ENCODE data around the gene SUN5. TPM values are rescaled to one million over a fixed set of nuclear protein-coding genes. Genes with fewer than 3 reads are reported as not detected.

SUN5 gene
- total RNA-seq, 1 experiment from 2014 or later, result not detected

DNA sequence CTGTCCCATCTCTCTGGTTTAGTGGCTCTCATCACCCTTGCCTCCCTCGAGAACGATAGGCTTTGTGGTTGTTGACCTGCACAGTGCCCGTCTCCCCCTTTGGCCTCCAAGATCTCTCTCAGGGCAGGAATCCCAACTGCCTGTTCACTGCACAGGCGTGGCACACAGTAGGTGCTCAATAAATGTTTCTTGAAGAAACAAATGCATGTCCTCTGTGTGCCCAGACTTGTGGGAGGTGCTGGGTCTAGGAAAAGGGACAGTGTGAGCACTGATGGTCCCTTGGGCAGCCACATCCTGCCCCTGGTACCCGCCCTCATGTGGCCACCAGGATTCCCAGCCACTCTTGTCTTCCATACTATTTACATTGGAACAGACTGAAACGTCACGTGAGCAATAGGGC lies 24.6 kb upstream of the SUN5 start:
- Histone ChIP-seq H3K4me3 (ENCODE audit: low read length) (no peak overlapping the region), H3K9me3 (ENCODE audit: low read length) (no peaks in the 10 kb centered on the region), H4K20me1 (ENCODE audit: insufficient read depth, low read depth, low read length) (no peaks in the 10 kb centered on the region), H3K9ac (ENCODE audit: low read length) (no peak overlapping the region), H2AFZ (ENCODE audit: low read length) (no peak overlapping the region), H3K4me1 (ENCODE audit: low read length) (no peaks in the 10 kb centered on the region), H3K9me2 (replicated peaks; ENCODE audit: insufficient read depth, low read length) (no peaks in the 10 kb centered on the region), H3K79me2 (ENCODE audit: low read length) (no peaks in the 10 kb centered on the region), H3K4me2 (ENCODE audit: low read depth, low read length, poor library complexity, severe bottlenecking) (no peak overlapping the region), H3K27ac (ENCODE audit: low read length) (no peak overlapping the region), H3K36me3 (ENCODE audit: insufficient read depth, low read length) (no peaks in the 10 kb centered on the region), H3K27me3 (ENCODE audit: low read length) (no peaks in the 10 kb centered on the region)
- DNase-seq, result no peak

GRCh38 chr20:33027769-33028751 lies 23.8 kb upstream of the SUN5 start:
- no peaks in the 10 kb centered on the region for H3K36me3 ChIP-seq (ENCODE audit: insufficient read depth, low read length)
- H3K9me3 ChIP-seq (ENCODE audit: low read length), result no peaks in the 10 kb centered on the region
- H3K27me3 ChIP-seq (ENCODE audit: low read length), result no peaks in the 10 kb centered on the region
- DNase-seq, result no peak
- H3K9me2 ChIP-seq (replicated peaks; ENCODE audit: insufficient read depth, low read length), result no peaks in the 10 kb centered on the region
- H3K4me1 ChIP-seq (ENCODE audit: low read length), result no peaks in the 10 kb centered on the region
- no peak overlapping the region for H3K9ac ChIP-seq (ENCODE audit: low read length)
- no peaks in the 10 kb centered on the region for H4K20me1 ChIP-seq (ENCODE audit: insufficient read depth, low read depth, low read length)
- no peak overlapping the region for H2AFZ ChIP-seq (ENCODE audit: low read length)
- H3K27ac ChIP-seq (ENCODE audit: low read length), result no peak overlapping the region
- H3K4me2 ChIP-seq (ENCODE audit: low read depth, low read length, poor library complexity, severe bottlenecking), result no peak overlapping the region
- no peak overlapping the region for H3K4me3 ChIP-seq (ENCODE audit: low read length)
- H3K79me2 ChIP-seq (ENCODE audit: low read length), result no peaks in the 10 kb centered on the region

DNA sequence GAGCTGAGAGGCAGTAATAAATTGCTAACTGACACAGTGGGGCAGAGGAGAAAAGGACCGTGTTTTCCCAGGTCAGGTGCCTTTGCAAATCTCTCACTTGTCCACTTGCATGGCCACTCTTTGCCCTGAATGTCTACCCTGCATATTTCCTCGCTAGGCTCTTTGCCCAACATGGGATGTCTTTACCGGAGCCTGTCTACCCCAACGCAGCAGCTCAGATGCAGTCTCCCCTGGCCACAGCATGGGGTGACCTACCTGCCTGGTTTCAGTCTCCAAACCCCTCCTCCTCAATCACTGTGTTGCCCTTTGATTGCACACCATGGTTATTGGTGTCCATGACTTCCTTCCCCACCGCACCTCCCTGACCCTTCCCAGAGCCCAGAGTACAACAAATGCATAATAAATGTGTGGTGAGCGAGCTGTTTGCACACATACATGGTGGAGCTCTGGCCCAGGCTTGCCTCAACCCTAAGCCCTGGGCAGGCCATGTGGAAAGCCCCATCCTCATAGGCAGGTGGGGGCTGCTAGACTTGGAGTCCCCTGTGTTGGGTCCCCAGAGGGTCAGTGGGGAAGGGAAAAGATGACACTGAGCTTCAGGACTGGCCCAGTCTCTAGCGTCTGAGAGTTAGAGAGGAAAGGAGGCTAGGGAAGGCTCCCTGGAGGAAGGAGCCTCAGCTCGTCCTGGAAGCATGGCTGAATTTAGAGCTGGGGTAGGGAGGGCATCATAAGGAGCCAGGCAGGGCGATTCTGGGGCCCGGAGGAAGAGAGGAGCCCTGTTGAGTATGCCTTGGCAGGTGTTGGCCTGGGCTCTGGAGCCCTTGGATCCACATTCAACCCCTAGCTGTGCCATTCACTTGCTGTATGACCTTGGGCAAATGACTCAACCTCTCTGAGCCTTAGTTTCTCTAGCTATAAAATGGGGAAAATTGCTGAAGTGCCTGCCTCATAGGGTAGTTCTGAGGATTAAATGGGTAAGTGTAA lies 22.8 kb upstream of the SUN5 start:
- no peak overlapping the region for H2AFZ ChIP-seq (ENCODE audit: low read length)
- no peaks in the 10 kb centered on the region for H3K79me2 ChIP-seq (ENCODE audit: low read length)
- H3K4me1 ChIP-seq (ENCODE audit: low read length), result no peaks in the 10 kb centered on the region
- H3K4me3 ChIP-seq (ENCODE audit: low read length), result no peak overlapping the region
- H3K4me2 ChIP-seq (ENCODE audit: low read depth, low read length, poor library complexity, severe bottlenecking), result no peak overlapping the region
- no peaks in the 10 kb centered on the region for H3K27me3 ChIP-seq (ENCODE audit: low read length)
- no peak overlapping the region for H3K27ac ChIP-seq (ENCODE audit: low read length)
- no peaks in the 10 kb centered on the region for H3K9me3 ChIP-seq (ENCODE audit: low read length)
- H4K20me1 ChIP-seq (ENCODE audit: insufficient read depth, low read depth, low read length), result no peaks in the 10 kb centered on the region
- H3K9me2 ChIP-seq (replicated peaks; ENCODE audit: insufficient read depth, low read length), result no peaks in the 10 kb centered on the region
- no peaks in the 10 kb centered on the region for H3K36me3 ChIP-seq (ENCODE audit: insufficient read depth, low read length)
- no peak overlapping the region for H3K9ac ChIP-seq (ENCODE audit: low read length)
- DNase-seq, result no peak

- Histone ChIP-seq H2AFZ (ENCODE audit: low read length) (no peak overlapping the region), H3K9ac (ENCODE audit: low read length) (no peak overlapping the region), H3K79me2 (ENCODE audit: low read length) (no peaks in the 10 kb centered on the region), H3K4me2 (ENCODE audit: low read depth, low read length, poor library complexity, severe bottlenecking) (no peak overlapping the region), H3K27me3 (ENCODE audit: low read length) (no peaks in the 10 kb centered on the region), H3K27ac (ENCODE audit: low read length) (no peak overlapping the region), H3K4me1 (ENCODE audit: low read length) (no peaks in the 10 kb centered on the region), H3K9me2 (replicated peaks; ENCODE audit: insufficient read depth, low read length) (no peaks in the 10 kb centered on the region), H3K4me3 (ENCODE audit: low read length) (no peak overlapping the region), H3K36me3 (ENCODE audit: insufficient read depth, low read length) (no peaks in the 10 kb centered on the region), H3K9me3 (ENCODE audit: low read length) (no peaks in the 10 kb centered on the region), H4K20me1 (ENCODE audit: insufficient read depth, low read depth, low read length) (no peaks in the 10 kb centered on the region)
- DNase-seq, result no peak
Observed at GRCh38 chr20:33026072-33026778, 22.0 kb upstream of the SUN5 start.

DNA sequence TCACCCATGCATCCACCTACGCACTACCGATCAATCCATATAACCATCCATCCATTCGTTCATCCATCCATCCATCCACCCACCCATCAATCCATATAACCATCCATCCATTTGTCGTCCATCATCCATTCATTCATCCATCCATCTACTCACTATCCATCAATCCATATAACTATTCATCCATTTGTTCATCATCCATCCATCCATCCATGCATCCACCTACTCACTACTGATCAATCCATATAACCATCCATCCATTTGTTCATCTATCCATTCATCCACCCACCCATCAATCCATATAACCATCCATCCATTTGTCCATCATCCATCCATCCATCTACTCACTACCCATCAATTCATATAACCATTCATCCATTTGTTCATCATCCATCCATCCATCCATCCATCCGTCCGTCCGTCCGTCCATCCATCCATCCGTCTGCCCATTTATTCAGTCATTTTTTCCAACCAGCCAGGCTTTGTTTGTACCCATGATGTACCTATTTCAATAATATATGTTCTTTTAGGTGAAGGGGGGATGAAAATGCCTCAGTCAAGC lies 21.2 kb upstream of the SUN5 start:
- H3K4me2 ChIP-seq (ENCODE audit: low read depth, low read length, poor library complexity, severe bottlenecking), result no peak overlapping the region
- no peaks in the 10 kb centered on the region for H3K9me3 ChIP-seq (ENCODE audit: low read length)
- H3K4me3 ChIP-seq (ENCODE audit: low read length), result no peak overlapping the region
- H3K4me1 ChIP-seq (ENCODE audit: low read length), result no peaks in the 10 kb centered on the region
- H4K20me1 ChIP-seq (ENCODE audit: insufficient read depth, low read depth, low read length), result no peaks in the 10 kb centered on the region
- no peak overlapping the region for H2AFZ ChIP-seq (ENCODE audit: low read length)
- H3K27me3 ChIP-seq (ENCODE audit: low read length), result no peaks in the 10 kb centered on the region
- H3K9ac ChIP-seq (ENCODE audit: low read length), result no peak overlapping the region
- H3K36me3 ChIP-seq (ENCODE audit: insufficient read depth, low read length), result no peaks in the 10 kb centered on the region
- H3K79me2 ChIP-seq (ENCODE audit: low read length), result no peaks in the 10 kb centered on the region
- H3K27ac ChIP-seq (ENCODE audit: low read length), result no peak overlapping the region
- H3K9me2 ChIP-seq (replicated peaks; ENCODE audit: insufficient read depth, low read length), result no peaks in the 10 kb centered on the region
- DNase-seq, result no peak

- no peaks in the 10 kb centered on the region for H3K4me1 ChIP-seq (ENCODE audit: low read length)
- H3K4me2 ChIP-seq (ENCODE audit: low read depth, low read length, poor library complexity, severe bottlenecking), result no peak overlapping the region
- H3K27ac ChIP-seq (ENCODE audit: low read length), result no peak overlapping the region
- H3K27me3 ChIP-seq (ENCODE audit: low read length), result no peaks in the 10 kb centered on the region
- H4K20me1 ChIP-seq (ENCODE audit: insufficient read depth, low read depth, low read length), result no peaks in the 10 kb centered on the region
- H3K79me2 ChIP-seq (ENCODE audit: low read length), result no peaks in the 10 kb centered on the region
- H3K4me3 ChIP-seq (ENCODE audit: low read length), result no peak overlapping the region
- H2AFZ ChIP-seq (ENCODE audit: low read length), result no peak overlapping the region
- DNase-seq, result no peak
- H3K9me3 ChIP-seq (ENCODE audit: low read length), result no peaks in the 10 kb centered on the region
- no peaks in the 10 kb centered on the region for H3K9me2 ChIP-seq (replicated peaks; ENCODE audit: insufficient read depth, low read length)
- H3K36me3 ChIP-seq (ENCODE audit: insufficient read depth, low read length), result no peaks in the 10 kb centered on the region
- H3K9ac ChIP-seq (ENCODE audit: low read length), result no peak overlapping the region
Observed at GRCh38 chr20:33024609-33025317, 20.5 kb upstream of the SUN5 start.

- Histone ChIP-seq H4K20me1 (ENCODE audit: insufficient read depth, low read depth, low read length) (no peaks in the 10 kb centered on the region), H3K9me3 (ENCODE audit: low read length) (no peaks in the 10 kb centered on the region), H3K4me3 (ENCODE audit: low read length) (no peak overlapping the region), H3K9me2 (replicated peaks; ENCODE audit: insufficient read depth, low read length) (no peaks in the 10 kb centered on the region), H3K4me2 (ENCODE audit: low read depth, low read length, poor library complexity, severe bottlenecking) (no peak overlapping the region), H3K27ac (ENCODE audit: low read length) (no peak overlapping the region), H3K4me1 (ENCODE audit: low read length) (no peaks in the 10 kb centered on the region), H3K79me2 (ENCODE audit: low read length) (no peaks in the 10 kb centered on the region), H3K9ac (ENCODE audit: low read length) (no peak overlapping the region), H2AFZ (ENCODE audit: low read length) (no peak overlapping the region), H3K27me3 (ENCODE audit: low read length) (no peaks in the 10 kb centered on the region), H3K36me3 (ENCODE audit: insufficient read depth, low read length) (no peaks in the 10 kb centered on the region)
- DNase-seq, result no peak
Observed at GRCh38 chr20:33024243-33024560, 20.0 kb upstream of the SUN5 start.
